ENCODE data around the gene STAT3. TPM values are rescaled to one million over a fixed set of nuclear protein-coding genes. Genes with fewer than 3 reads are reported as not detected.

STAT3 gene
- total and polyA plus RNA-seq, 2 of the 13 experiments (the other 11 are each of a cell fraction or from before 2014, with no cell fraction given) = 61.8 to 62.4 TPM

DNA sequence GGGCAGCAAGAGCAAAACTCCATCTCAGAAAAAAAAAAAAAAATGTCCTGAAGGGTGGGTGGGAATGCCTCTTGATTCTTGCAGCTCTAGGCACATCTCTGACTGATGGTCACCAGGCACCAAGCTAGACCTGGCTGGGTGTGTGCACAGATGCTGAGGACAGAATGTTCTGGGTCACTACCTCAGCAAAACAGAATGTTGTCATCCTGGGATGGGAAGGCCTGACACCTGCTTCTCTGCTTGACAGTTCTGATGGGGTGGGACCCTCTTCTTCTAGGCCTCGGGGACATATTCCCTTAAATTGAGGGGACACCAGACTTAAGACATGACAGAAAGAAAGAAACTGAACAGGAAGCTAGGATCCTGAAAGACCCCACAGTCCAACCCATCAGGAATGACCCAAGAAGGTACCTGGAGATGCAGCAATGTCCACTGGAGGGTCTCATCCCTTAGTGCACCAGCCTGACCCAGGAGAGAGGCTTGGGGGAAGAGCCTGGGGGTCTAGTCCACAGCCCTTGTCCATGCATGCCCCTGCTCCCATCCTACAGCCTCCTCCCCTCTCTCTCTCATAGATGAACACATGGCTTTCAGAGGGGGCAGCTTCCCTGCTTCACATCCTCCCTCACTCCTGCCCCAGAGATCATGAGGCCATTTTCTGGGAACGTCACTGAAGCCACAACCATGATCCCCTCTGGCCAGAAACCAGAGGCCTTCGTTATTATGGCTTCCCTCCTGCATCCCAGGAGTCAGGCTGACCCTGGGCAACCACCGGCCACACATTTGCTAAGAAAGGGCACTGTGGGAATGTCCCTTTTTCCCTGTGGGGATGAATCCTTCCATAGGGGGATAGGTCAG lies 108.2 kb downstream of the STAT3 start (continued):
- TF ChIP-seq, protein P1, sequence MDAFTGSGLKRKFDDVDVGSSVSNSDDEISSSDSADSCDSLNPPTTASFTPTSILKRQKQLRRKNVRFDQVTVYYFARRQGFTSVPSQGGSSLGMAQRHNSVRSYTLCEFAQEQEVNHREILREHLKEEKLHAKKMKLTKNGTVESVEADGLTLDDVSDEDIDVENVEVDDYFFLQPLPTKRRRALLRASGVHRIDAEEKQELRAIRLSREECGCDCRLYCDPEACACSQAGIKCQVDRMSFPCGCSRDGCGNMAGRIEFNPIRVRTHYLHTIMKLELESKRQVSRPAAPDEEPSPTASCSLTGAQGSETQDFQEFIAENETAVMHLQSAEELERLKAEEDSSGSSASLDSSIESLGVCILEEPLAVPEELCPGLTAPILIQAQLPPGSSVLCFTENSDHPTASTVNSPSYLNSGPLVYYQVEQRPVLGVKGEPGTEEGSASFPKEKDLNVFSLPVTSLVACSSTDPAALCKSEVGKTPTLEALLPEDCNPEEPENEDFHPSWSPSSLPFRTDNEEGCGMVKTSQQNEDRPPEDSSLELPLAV (CRISPR knock-in tag; conservative IDR thresholded peaks at IDR 0.05; ENCODE audit: low read depth) = no peak
- TF ChIP-seq SYNCRIP (IDR thresholded peaks at IDR 0.05; ENCODE audit: insufficient read depth, low read depth, low read length) = no peak

DNA sequence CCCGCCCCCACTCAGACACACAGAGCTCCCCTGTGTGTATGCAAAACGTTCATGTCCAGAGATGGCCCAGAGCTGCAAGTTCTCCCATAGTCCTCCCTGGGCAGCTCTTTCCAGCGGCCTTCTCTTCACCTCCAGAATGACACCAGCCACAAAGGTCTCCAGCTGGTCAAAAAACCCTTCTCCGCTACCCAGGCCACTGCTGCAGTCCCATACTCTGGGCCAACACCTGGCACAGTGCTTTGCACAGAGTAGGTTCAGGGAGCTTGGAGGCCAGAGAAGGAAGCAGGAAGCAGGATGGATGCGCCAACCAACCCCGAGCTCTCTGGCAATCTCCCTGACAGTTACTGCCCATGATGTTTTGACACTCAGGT lies 110.9 kb downstream of the STAT3 start:
- intact Hi-C loops (cut with micrococcal nuclease; ENCODE audit: unreplicated experiment) = no loop called here
- H3K4me1 ChIP-seq (ENCODE audit: insufficient read depth, low read length) = peaks cover 63% of the 10 kb centered on the region
- H3K36me3 ChIP-seq (replicated peaks in 1 of 2; ENCODE audit: control insufficient read depth in 1 of 2, insufficient read depth in 2 of 2, low read length in 2 of 2) = no peaks in the 10 kb centered on the region
- H3K9me3 ChIP-seq (ENCODE audit: low read length) = no peaks in the 10 kb centered on the region
- H3K27me3 ChIP-seq (ENCODE audit: control insufficient read depth in 1 of 2, insufficient read depth in 2 of 2, low read length in 2 of 2) = peaks cover 0 to 9% of the 10 kb centered on the region in 2 experiments; a peak in 2 of 5 replicates
- H2AFZ ChIP-seq (ENCODE audit: low read length) = no peak overlapping the region
- DNase-seq (ENCODE audit: low spot score) (no peak), FAIRE-seq (no peak), ATAC-seq (peak; percentile 56)
- peak overlapping the region; percentile 81 to 96 (median 91) for H3K4me3 ChIP-seq (replicated peaks in 1 of 3; ENCODE audit: insufficient read depth in 1 of 3, low read depth in 2 of 3, low read length in 3 of 3)
- H3K79me2 ChIP-seq (ENCODE audit: insufficient read depth, low read length) = peaks cover 34% of the 10 kb centered on the region
- H3K4me2 ChIP-seq (ENCODE audit: low read depth, low read length) = peak overlapping the region; percentile 97
- ChIA-PET POLR2A (interaction anchor here (0.7 to 2.0 kb wide), 14 partner anchors 8 to 589 kb away, joined by 3 to 21 read pairs (median 4); partner anchors contain the start of gene STAT3), CTCF (ENCODE audit: low intra/inter-chr PET ratio, low total read pairs) (no interaction called here)
- in situ Hi-C loops (cut with HindIII; ENCODE audit: extremely low pct_ligation_motif_present, low pct_unique_long_range_greater_than_20kb) = no loop called here
- peak overlapping the region; percentile 92; the same call in 1 of the 2 replicates for H3K9ac ChIP-seq (ENCODE audit: insufficient read depth, low read depth, low read length)
- 31% methylated on average over 6 of the region's 6 CpGs for WGBS (ENCODE audit: low lambda C conversion rate)
- peak overlapping the region; percentile 94 for H3K27ac ChIP-seq (ENCODE audit: extremely low read length, insufficient read depth, low read length)
- BruUV-seq (replicated peaks) = no TSS peak
- no peaks in the 10 kb centered on the region; the same call in 1 of the 2 replicates for H4K20me1 ChIP-seq (ENCODE audit: insufficient read depth, low read length)
- TF ChIP-seq ARID2 (CRISPR knock-in tag; IDR thresholded peaks at IDR 0.05; ENCODE audit: borderline replicate concordance) = no peak
- TF ChIP-seq, protein P2, sequence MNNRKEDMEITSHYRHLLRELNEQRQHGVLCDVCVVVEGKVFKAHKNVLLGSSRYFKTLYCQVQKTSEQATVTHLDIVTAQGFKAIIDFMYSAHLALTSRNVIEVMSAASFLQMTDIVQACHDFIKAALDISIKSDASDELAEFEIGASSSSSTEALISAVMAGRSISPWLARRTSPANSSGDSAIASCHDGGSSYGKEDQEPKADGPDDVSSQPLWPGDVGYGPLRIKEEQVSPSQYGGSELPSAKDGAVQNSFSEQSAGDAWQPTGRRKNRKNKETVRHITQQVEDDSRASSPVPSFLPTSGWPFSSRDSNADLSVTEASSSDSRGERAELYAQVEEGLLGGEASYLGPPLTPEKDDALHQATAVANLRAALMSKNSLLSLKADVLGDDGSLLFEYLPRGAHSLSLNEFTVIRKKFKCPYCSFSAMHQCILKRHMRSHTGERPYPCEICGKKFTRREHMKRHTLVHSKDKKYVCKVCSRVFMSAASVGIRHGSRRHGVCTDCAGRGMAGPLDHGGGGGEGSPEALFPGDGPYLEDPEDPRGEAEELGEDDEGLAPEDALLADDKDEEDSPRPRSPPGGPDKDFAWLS (CRISPR knock-in tag; IDR thresholded peaks at IDR 0.05; ENCODE audit: borderline replicate concordance) = 0 out of 2 replicates have a peak, but pooled peaks have one; percentile 5
- TF ChIP-seq PTBP1 (IDR thresholded peaks at IDR 0.05; ENCODE audit: low read depth, low read length, poor library complexity, severe bottlenecking) = no peak
- no peak for TF ChIP-seq NONO (IDR thresholded peaks at IDR 0.05)
- no peak for TF ChIP-seq NONO (CRISPR knock-in tag; conservative IDR thresholded peaks at IDR 0.05)
- TF ChIP-seq, protein P3, sequence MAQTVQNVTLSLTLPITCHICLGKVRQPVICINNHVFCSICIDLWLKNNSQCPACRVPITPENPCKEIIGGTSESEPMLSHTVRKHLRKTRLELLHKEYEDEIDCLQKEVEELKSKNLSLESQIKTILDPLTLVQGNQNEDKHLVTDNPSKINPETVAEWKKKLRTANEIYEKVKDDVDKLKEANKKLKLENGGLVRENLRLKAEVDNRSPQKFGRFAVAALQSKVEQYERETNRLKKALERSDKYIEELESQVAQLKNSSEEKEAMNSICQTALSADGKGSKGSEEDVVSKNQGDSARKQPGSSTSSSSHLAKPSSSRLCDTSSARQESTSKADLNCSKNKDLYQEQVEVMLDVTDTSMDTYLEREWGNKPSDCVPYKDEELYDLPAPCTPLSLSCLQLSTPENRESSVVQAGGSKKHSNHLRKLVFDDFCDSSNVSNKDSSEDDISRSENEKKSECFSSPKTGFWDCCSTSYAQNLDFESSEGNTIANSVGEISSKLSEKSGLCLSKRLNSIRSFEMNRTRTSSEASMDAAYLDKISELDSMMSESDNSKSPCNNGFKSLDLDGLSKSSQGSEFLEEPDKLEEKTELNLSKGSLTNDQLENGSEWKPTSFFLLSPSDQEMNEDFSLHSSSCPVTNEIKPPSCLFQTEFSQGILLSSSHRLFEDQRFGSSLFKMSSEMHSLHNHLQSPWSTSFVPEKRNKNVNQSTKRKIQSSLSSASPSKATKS (CRISPR knock-in tag; IDR thresholded peaks at IDR 0.05) = no peak
- TF ChIP-seq, protein P4, sequence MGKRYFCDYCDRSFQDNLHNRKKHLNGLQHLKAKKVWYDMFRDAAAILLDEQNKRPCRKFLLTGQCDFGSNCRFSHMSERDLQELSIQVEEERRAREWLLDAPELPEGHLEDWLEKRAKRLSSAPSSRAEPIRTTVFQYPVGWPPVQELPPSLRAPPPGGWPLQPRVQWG (CRISPR knock-in tag; IDR thresholded peaks at IDR 0.05; ENCODE audit: borderline replicate concordance, low read depth) = no peak
- no peak for TF ChIP-seq ATM (IDR thresholded peaks at IDR 0.05; ENCODE audit: borderline replicate concordance)
- TF ChIP-seq TRIM24 (CRISPR knock-in tag; IDR thresholded peaks at IDR 0.05) = 0 out of 2 replicates have a peak, but pooled peaks have one; percentile 17
- TF ChIP-seq CHD4 (IDR thresholded peaks at IDR 0.05; ENCODE audit: borderline replicate concordance, low read length) = no peak
- TF ChIP-seq, protein P5, sequence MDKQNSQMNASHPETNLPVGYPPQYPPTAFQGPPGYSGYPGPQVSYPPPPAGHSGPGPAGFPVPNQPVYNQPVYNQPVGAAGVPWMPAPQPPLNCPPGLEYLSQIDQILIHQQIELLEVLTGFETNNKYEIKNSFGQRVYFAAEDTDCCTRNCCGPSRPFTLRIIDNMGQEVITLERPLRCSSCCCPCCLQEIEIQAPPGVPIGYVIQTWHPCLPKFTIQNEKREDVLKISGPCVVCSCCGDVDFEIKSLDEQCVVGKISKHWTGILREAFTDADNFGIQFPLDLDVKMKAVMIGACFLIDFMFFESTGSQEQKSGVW (CRISPR knock-in tag; IDR thresholded peaks at IDR 0.05; ENCODE audit: borderline replicate concordance) = no peak
- TF ChIP-seq ZNF572 (CRISPR knock-in tag; IDR thresholded peaks at IDR 0.05) = peak; percentile 87; the same call in 1 of the 2 replicates
